Stimulated activated CD8-positive, alpha-beta memory T cell treated with anti-CD3 and anti-CD28 coated beads, Interleukin-7, amount 100 ng/mL, for 1 hour (primary cell): ENCODE measurements around the gene SH3BGRL3.
"Not testable (repeated sequence)": the region's sequence is repeated elsewhere in the genome, so short reads cannot be mapped to it uniquely, and the experiment has no call there.

ENCODE experiments used
- DNase-seq, 2 donors: peaks; one replicate each; pipeline ENCODE4 v3.0.0-alpha.2; 2020; ENCODE audit warnings: low read depth in 2 of 2

SH3BGRL3 gene

GRCh38 chr1:26317146-26317545, 37.3 kb downstream of the SH3BGRL3 start:
- DNase-seq, result no peak

GRCh38 chr1:26317612-26318337, 37.9 kb downstream of the SH3BGRL3 start, which contains the start of gene CD52:
CD52 (plus strand) TSS chr1:26317958; CDS start chr1:26318018, 60 bp downstream.
- peak in 1 of 2 donors; percentile 28 for DNase-seq

- DNase-seq, result no peak
These were observed 38.6 kb downstream of the SH3BGRL3 start for GRCh38 chr1:26318338-26319064.

GRCh38 chr1:26320896-26321295, 41.0 kb downstream of the SH3BGRL3 start:
- no peak for DNase-seq

GRCh38 chr1:26321315-26322041, 41.6 kb downstream of the SH3BGRL3 start:
- peak; percentile 88 to 97 for DNase-seq

- no peak for DNase-seq
These were observed 42.1 kb downstream of the SH3BGRL3 start for GRCh38 chr1:26322042-26322331.

- no peak for DNase-seq
These were observed 43.5 kb downstream of the SH3BGRL3 start for GRCh38 chr1:26323382-26323781.

- DNase-seq, result no peak
These were observed 44.7 kb downstream of the SH3BGRL3 start for GRCh38 chr1:26324550-26324949.

- DNase-seq, result no peak
These were observed 48.1 kb downstream of the SH3BGRL3 start for GRCh38 chr1:26327956-26328362.

GRCh38 chr1:26328597-26328996, 48.7 kb downstream of the SH3BGRL3 start:
- DNase-seq, result no peak

GRCh38 chr1:26329380-26329779, 49.5 kb downstream of the SH3BGRL3 start:
- not testable (repeated sequence) for DNase-seq

- no peak for DNase-seq
These were observed 50.4 kb downstream of the SH3BGRL3 start for GRCh38 chr1:26330276-26330675.
